Astrocyte (in vitro differentiated cells and primary cell): ENCODE measurements around the gene PARD3B. TPM values are rescaled to one million over a fixed set of nuclear protein-coding genes. Genes with fewer than 3 reads are reported as not detected.

Experiments used
- DNase-seq: peaks from one replicate; pipeline ENCODE4 v3.0.0-alpha.2; 2010; ENCODE audit warnings: low read depth
- FAIRE-seq: peaks from 2 replicates; lab custom pipeline; 2011; peaks lifted over from hg19 to GRCh38; lab: Jason Lieb, UNC
- H2AFZ ChIP-seq: 2 replicates; pipeline ENCODE4 v1.6.0; 2012; ENCODE audit warnings: low read depth, low read length, inconsistent platforms
- H3K27ac ChIP-seq: 2 replicates; pipeline ENCODE4 v1.5.1; 2011; ENCODE audit warnings: low read depth, low read length, inconsistent platforms
- H3K27me3 ChIP-seq: 2 replicates; pipeline ENCODE4 v1.6.0; 2011; ENCODE audit warnings: low read length, inconsistent platforms; ENCODE audit not compliant: insufficient read depth
- H3K36me3 ChIP-seq: 2 replicates; pipeline ENCODE4 v1.5.1; 2011; ENCODE audit warnings: low read length, inconsistent platforms; ENCODE audit not compliant: insufficient read depth
- H3K4me1 ChIP-seq: 2 replicates; pipeline ENCODE4 v1.5.1; 2011; ENCODE audit warnings: low read length, inconsistent platforms; ENCODE audit not compliant: insufficient read depth
- H3K4me2 ChIP-seq: 2 replicates; pipeline ENCODE4 v1.6.0; 2012; ENCODE audit warnings: low read length, inconsistent platforms
- H3K4me3 ChIP-seq: 2 replicates; pipeline ENCODE4 v1.5.1; 2011; ENCODE audit warnings: low read depth, mild to moderate bottlenecking, low read length, inconsistent platforms; ENCODE audit not compliant: insufficient read depth
- H3K79me2 ChIP-seq: 2 replicates; pipeline ENCODE4 v1.6.0; 2012; ENCODE audit warnings: mild to moderate bottlenecking, low read length, inconsistent platforms; ENCODE audit not compliant: insufficient read depth
- H3K9ac ChIP-seq: 2 replicates; pipeline ENCODE4 v1.6.0; 2012; ENCODE audit warnings: mild to moderate bottlenecking, low read length, inconsistent platforms
- H3K9me3 ChIP-seq: 2 replicates; pipeline ENCODE4 v1.5.1; 2012; ENCODE audit warnings: low read depth, mild to moderate bottlenecking, low read length, inconsistent platforms; ENCODE audit not compliant: insufficient read depth
- H4K20me1 ChIP-seq: 2 replicates; pipeline ENCODE4 v1.6.0; 2012; ENCODE audit warnings: low read length, inconsistent platforms; ENCODE audit not compliant: insufficient read depth
- H3K27ac Mint-ChIP-seq: one replicate; pipeline ENCODE4 v1.8.0; 2021; ENCODE audit warnings: mild to moderate bottlenecking, mixed read lengths; ENCODE audit not compliant: unreplicated experiment
- H3K27me3 Mint-ChIP-seq: one replicate; pipeline ENCODE4 v1.8.0; 2021; ENCODE audit warnings: low read depth, mixed read lengths; ENCODE audit not compliant: unreplicated experiment
- H3K36me3 Mint-ChIP-seq: one replicate; pipeline ENCODE4 v1.8.0; 2021; ENCODE audit warnings: low read depth, mixed read lengths; ENCODE audit not compliant: unreplicated experiment
- H3K4me1 Mint-ChIP-seq: one replicate; pipeline ENCODE4 v1.8.0; 2021; ENCODE audit warnings: low read depth, mixed read lengths; ENCODE audit not compliant: unreplicated experiment
- H3K4me3 Mint-ChIP-seq: one replicate; pipeline ENCODE4 v1.8.0; 2021; ENCODE audit warnings: mild to moderate bottlenecking, moderate library complexity, mixed read lengths; ENCODE audit not compliant: unreplicated experiment
- H3K9me3 Mint-ChIP-seq: one replicate; pipeline ENCODE4 v1.8.0; 2021; ENCODE audit warnings: mild to moderate bottlenecking, mixed read lengths; ENCODE audit not compliant: unreplicated experiment
- CTCF ChIP-seq: IDR thresholded peaks from 2 replicates; pipeline ENCODE4 v1.5.1; 2011; ENCODE audit warnings: low read depth, mild to moderate bottlenecking, inconsistent platforms, low read length, moderate library complexity; ENCODE audit not compliant: insufficient read depth
- EZH2 ChIP-seq: IDR thresholded peaks from 2 replicates; pipeline ENCODE4 v1.6.1; 2012; ENCODE audit warnings: mild to moderate bottlenecking, low read length, inconsistent platforms; ENCODE audit not compliant: insufficient read depth
- total RNA-seq: library from RNA; stranded (reverse); gene quantifications from 2 replicates; pipeline ENCODE4 v1.2.1, GENCODE V29; 2021

Gene PARD3B
- total RNA-seq, 1 donor from 2014 or later, result 6.5 TPM

- Histone ChIP-seq H3K4me1 (no peaks in the 10 kb centered on the region), H3K4me3 (no peak overlapping the region), H3K4me2 (no peak overlapping the region), H3K27ac (no peak overlapping the region), H3K36me3 (no peaks in the 10 kb centered on the region), H3K79me2 (no peaks in the 10 kb centered on the region), H3K9me3 (peaks cover 2% of the 10 kb centered on the region), H2AFZ (no peak overlapping the region), H3K27me3 (no peaks in the 10 kb centered on the region), H4K20me1 (no peaks in the 10 kb centered on the region), H3K9ac (no peak overlapping the region)
- Mint-ChIP-seq H3K27me3 (no peaks in the 10 kb centered on the region), H3K9me3 (no peaks in the 10 kb centered on the region), H3K4me1 (no peaks in the 10 kb centered on the region), H3K4me3 (no peak overlapping the region), H3K27ac (no peak overlapping the region), H3K36me3 (no peaks in the 10 kb centered on the region)
- no peak for TF ChIP-seq EZH2
- TF ChIP-seq CTCF, result no peak
- DNase-seq (no peak), FAIRE-seq (no peak)
Observed at GRCh38 chr2:205145888-205146287, 600.6 kb downstream of the PARD3B start.

GRCh38 chr2:205148755-205149154 lies 603.5 kb downstream of the PARD3B start:
- Histone ChIP-seq H4K20me1 (no peaks in the 10 kb centered on the region), H3K9ac (no peak overlapping the region), H2AFZ (no peak overlapping the region), H3K79me2 (no peaks in the 10 kb centered on the region), H3K9me3 (peaks cover 2% of the 10 kb centered on the region), H3K27ac (no peak overlapping the region), H3K4me3 (no peak overlapping the region), H3K27me3 (no peaks in the 10 kb centered on the region), H3K4me2 (no peak overlapping the region), H3K36me3 (no peaks in the 10 kb centered on the region), H3K4me1 (no peaks in the 10 kb centered on the region)
- Mint-ChIP-seq H3K4me1 (peaks cover 1% of the 10 kb centered on the region), H3K36me3 (peaks cover 4% of the 10 kb centered on the region), H3K4me3 (no peak overlapping the region), H3K27me3 (no peaks in the 10 kb centered on the region), H3K27ac (no peak overlapping the region), H3K9me3 (no peaks in the 10 kb centered on the region)
- TF ChIP-seq CTCF (no peak), EZH2 (no peak)
- FAIRE-seq, result no peak
- no peak for DNase-seq

DNA sequence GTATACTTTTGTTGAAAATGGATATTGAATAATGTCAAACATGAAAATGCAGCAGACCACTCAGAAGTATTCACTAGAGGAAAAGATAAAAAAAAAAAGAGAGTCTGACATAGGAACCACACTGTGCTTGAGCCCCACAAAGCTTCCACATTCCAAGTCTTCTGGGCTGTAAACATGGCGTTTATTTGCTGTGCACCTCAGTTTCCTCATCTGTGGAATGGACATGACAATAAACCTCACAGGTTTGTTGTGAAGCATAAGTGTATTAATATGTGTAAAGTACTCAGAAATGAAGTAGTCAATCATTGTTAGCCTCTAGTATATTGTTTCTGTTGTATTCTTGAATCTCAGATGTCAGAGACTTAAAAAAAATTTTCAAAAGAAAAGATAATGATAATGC lies 611.2 kb downstream of the PARD3B start:
- Histone ChIP-seq H3K4me3 (no peak overlapping the region), H3K79me2 (no peaks in the 10 kb centered on the region), H3K27me3 (no peaks in the 10 kb centered on the region), H3K9me3 (no peaks in the 10 kb centered on the region), H3K4me1 (no peaks in the 10 kb centered on the region), H3K27ac (no peak overlapping the region), H3K9ac (no peak overlapping the region), H2AFZ (no peak overlapping the region), H4K20me1 (no peaks in the 10 kb centered on the region), H3K4me2 (no peak overlapping the region), H3K36me3 (no peaks in the 10 kb centered on the region)
- FAIRE-seq (no peak), DNase-seq (no peak)
- peaks cover 2% of the 10 kb centered on the region for H3K9me3 Mint-ChIP-seq
- TF ChIP-seq CTCF, result no peak
- TF ChIP-seq EZH2, result no peak
- H3K4me1 Mint-ChIP-seq, result peaks cover 9% of the 10 kb centered on the region
- no peaks in the 10 kb centered on the region for H3K27me3 Mint-ChIP-seq
- no peak overlapping the region for H3K4me3 Mint-ChIP-seq
- H3K27ac Mint-ChIP-seq, result no peak overlapping the region
- peaks cover 4% of the 10 kb centered on the region for H3K36me3 Mint-ChIP-seq
